CD4-positive, CD25-positive, alpha-beta regulatory T cell (primary cell): ENCODE results near the gene SECTM1. TPM values are rescaled to one million over a fixed set of nuclear protein-coding genes. Genes with fewer than 3 reads are reported as not detected.

ENCODE experiments used
- ATAC-seq, 2 donors: fragments of 150-1000 bp; cut with Tn5 transposase; one replicate each; pipeline ENCODE4 v1.10.0; 2021; ENCODE audit warnings: low read depth in 2 of 2, moderate number of reproducible peaks in 2 of 2, moderate library complexity in 1 of 2
- DNase-seq, 3 donors: peaks; one replicate each; pipeline versions ENCODE4 v3.0.0 to v3.0.0-alpha.2; 2012 to 2022; ENCODE audit warnings: mixed read lengths in 1 of 3
- H3K27ac ChIP-seq: one replicate; pipeline ENCODE4 v1.7.0; 2013; ENCODE audit warnings: mild to moderate bottlenecking, low read length; ENCODE audit not compliant: insufficient read depth, poor library complexity, severe bottlenecking
- H3K27me3 ChIP-seq: one replicate; pipeline ENCODE4 v1.7.0; 2013; ENCODE audit warnings: low read length; ENCODE audit not compliant: control insufficient read depth, insufficient read depth
- H3K36me3 ChIP-seq: one replicate; pipeline ENCODE4 v1.7.0; 2013; ENCODE audit warnings: mild to moderate bottlenecking, low read length, moderate library complexity; ENCODE audit not compliant: control insufficient read depth, insufficient read depth
- H3K4me1 ChIP-seq: 2 replicates; pipeline ENCODE4 v1.7.0; 2013; ENCODE audit warnings: mild to moderate bottlenecking, low read length; ENCODE audit not compliant: insufficient read depth, control insufficient read depth, poor library complexity, severe bottlenecking
- H3K4me3 ChIP-seq: one replicate; pipeline ENCODE4 v1.7.0; 2013; ENCODE audit warnings: low read depth, mild to moderate bottlenecking, low read length, moderate library complexity
- H3K9me3 ChIP-seq, 2 experiments: 1 replicate in 1 of 2; 2 replicates in 1 of 2; pipeline ENCODE4 v1.7.0; 2013; ENCODE audit warnings: low read length in 2 of 2, mild to moderate bottlenecking in 1 of 2, moderate library complexity in 1 of 2; ENCODE audit not compliant: control insufficient read depth in 2 of 2
- H3K27ac Mint-ChIP-seq, 3 donors: one replicate each; pipeline ENCODE4 v1.8.0; 2020 to 2022; ENCODE audit warnings: mild to moderate bottlenecking in 3 of 3, mixed read lengths in 3 of 3, moderate library complexity in 2 of 3
- H3K27me3 Mint-ChIP-seq: one replicate; pipeline ENCODE4 v1.8.0; 2022; ENCODE audit warnings: mild to moderate bottlenecking, mixed read lengths
- H3K36me3 Mint-ChIP-seq: one replicate; pipeline ENCODE4 v1.8.0; 2020; ENCODE audit warnings: mixed read lengths
- H3K4me1 Mint-ChIP-seq, 4 donors: one replicate each; pipeline ENCODE4 v1.8.0; 2020 to 2022; ENCODE audit warnings: mixed read lengths in 4 of 4, mild to moderate bottlenecking in 1 of 4
- H3K4me3 Mint-ChIP-seq, 4 donors: one replicate each; pipeline ENCODE4 v1.8.0; 2020 to 2022; ENCODE audit warnings: mild to moderate bottlenecking in 4 of 4, mixed read lengths in 4 of 4, moderate library complexity in 3 of 4
- H3K9me3 Mint-ChIP-seq, 7 donors: one replicate each; pipeline ENCODE4 v1.8.0; 2020 to 2022; ENCODE audit warnings: mixed read lengths in 7 of 7, mild to moderate bottlenecking in 3 of 7, moderate library complexity in 2 of 7
- polyA plus RNA-seq, 4 donors: library from polyadenylated mRNA; unstranded; fragments of 300-500 nt; fragmentation: Illumina TruSeq; gene quantifications; one replicate each; pipeline ENCODE4 v1.2.3, GENCODE V29; 2021
- total RNA-seq: library from RNA; stranded (reverse); gene quantifications from one replicate; pipeline ENCODE4 v1.2.3, GENCODE V29; 2022

SECTM1 gene
- total and polyA plus RNA-seq, 5 donors from 2014 or later, result 0.38 to 0.91 (median 0.52) TPM

GRCh38 chr17:82339634-82340580 lies 6.3 kb upstream of the SECTM1 start:
- Mint-ChIP-seq H3K27me3 (peaks cover 31% of the 10 kb centered on the region), H3K27ac (no peak overlapping the region), H3K4me1 (peaks cover 0 to 17% (median 8%) of the 10 kb centered on the region in 4 donors), H3K9me3 (no peaks in the 10 kb centered on the region), H3K4me3 (peak overlapping the region in 1 of 4 donors; percentile 24), H3K36me3 (no peaks in the 10 kb centered on the region)
- no peak overlapping the region for H3K27ac ChIP-seq
- no peak for DNase-seq
- H3K4me3 ChIP-seq, result no peak overlapping the region
- ATAC-seq, result no peak
- H3K27me3 ChIP-seq, result no peaks in the 10 kb centered on the region
- peaks cover 5% of the 10 kb centered on the region for H3K4me1 ChIP-seq
- H3K36me3 ChIP-seq, result no peaks in the 10 kb centered on the region
- no peaks in the 10 kb centered on the region for H3K9me3 ChIP-seq

GRCh38 chr17:82338858-82339633 lies 5.5 kb upstream of the SECTM1 start:
- no peak overlapping the region for H3K27ac Mint-ChIP-seq
- Histone ChIP-seq H3K4me1 (peaks cover 14% of the 10 kb centered on the region), H3K9me3 (no peaks in the 10 kb centered on the region), H3K36me3 (no peaks in the 10 kb centered on the region), H3K27me3 (no peaks in the 10 kb centered on the region), H3K4me3 (no peak overlapping the region), H3K27ac (no peak overlapping the region)
- no peaks in the 10 kb centered on the region for H3K36me3 Mint-ChIP-seq
- H3K4me1 Mint-ChIP-seq, result peaks cover 0 to 25% (median 9%) of the 10 kb centered on the region in 4 donors
- peak overlapping the region in 1 of 4 donors; percentile 24 for H3K4me3 Mint-ChIP-seq
- no peaks in the 10 kb centered on the region for H3K9me3 Mint-ChIP-seq
- DNase-seq, result no peak
- peaks cover 38% of the 10 kb centered on the region for H3K27me3 Mint-ChIP-seq
- no peak for ATAC-seq

GRCh38 chr17:82334622-82335394 lies 1.2 kb upstream of the SECTM1 start:
- Mint-ChIP-seq H3K27me3 (peaks cover 47% of the 10 kb centered on the region), H3K9me3 (no peaks in the 10 kb centered on the region), H3K4me3 (peak overlapping the region; percentile 68 to 96 (median 90)), H3K27ac (peak overlapping the region in 2 of 3 donors; percentile 5 to 70), H3K36me3 (no peaks in the 10 kb centered on the region), H3K4me1 (peaks cover 0 to 34% (median 13%) of the 10 kb centered on the region in 4 donors)
- Histone ChIP-seq H3K36me3 (no peaks in the 10 kb centered on the region), H3K4me3 (peak overlapping the region; percentile 51), H3K27me3 (no peaks in the 10 kb centered on the region), H3K4me1 (peaks cover 31% of the 10 kb centered on the region), H3K27ac (no peak overlapping the region), H3K9me3 (no peaks in the 10 kb centered on the region)
- ATAC-seq (no peak), DNase-seq (no peak)

GRCh38 chr17:82334204-82334621 lies 647 bp upstream of the SECTM1 start:
- H3K9me3 ChIP-seq, result no peaks in the 10 kb centered on the region
- no peaks in the 10 kb centered on the region for H3K36me3 ChIP-seq
- no peak overlapping the region for H3K27ac Mint-ChIP-seq
- ATAC-seq (no peak), DNase-seq (no peak)
- no peaks in the 10 kb centered on the region for H3K27me3 ChIP-seq
- H3K4me1 ChIP-seq, result peaks cover 31% of the 10 kb centered on the region
- H3K4me1 Mint-ChIP-seq, result peaks cover 0 to 33% (median 13%) of the 10 kb centered on the region in 4 donors
- no peaks in the 10 kb centered on the region for H3K9me3 Mint-ChIP-seq
- H3K4me3 ChIP-seq, result no peak overlapping the region
- H3K27ac ChIP-seq, result no peak overlapping the region
- H3K4me3 Mint-ChIP-seq, result peak overlapping the region in 3 of 4 donors; percentile 60 to 91 (median 89)
- no peaks in the 10 kb centered on the region for H3K36me3 Mint-ChIP-seq
- H3K27me3 Mint-ChIP-seq, result peaks cover 45% of the 10 kb centered on the region

- H3K4me3 ChIP-seq, result no peak overlapping the region
- no peaks in the 10 kb centered on the region for H3K36me3 ChIP-seq
- H3K27me3 ChIP-seq, result no peaks in the 10 kb centered on the region
- Mint-ChIP-seq H3K27me3 (peaks cover 42% of the 10 kb centered on the region), H3K27ac (peak overlapping the region in 1 of 3 donors; percentile 82), H3K4me3 (peak overlapping the region; percentile 20 to 89 (median 71)), H3K36me3 (no peaks in the 10 kb centered on the region), H3K9me3 (no peaks in the 10 kb centered on the region), H3K4me1 (peaks cover 0 to 25% (median 13%) of the 10 kb centered on the region in 4 donors)
- ATAC-seq (peak; percentile 51 to 53), DNase-seq (peak in 1 of 3 donors; percentile 58)
- peaks cover 31% of the 10 kb centered on the region for H3K4me1 ChIP-seq
- no peak overlapping the region for H3K27ac ChIP-seq
- no peaks in the 10 kb centered on the region for H3K9me3 ChIP-seq
Observed at GRCh38 chr17:82332669-82333278, 792 bp downstream of the SECTM1 start.

GRCh38 chr17:82331345-82331939 lies 2.1 kb downstream of the SECTM1 start:
- Histone ChIP-seq H3K4me3 (no peak overlapping the region), H3K27me3 (no peaks in the 10 kb centered on the region), H3K4me1 (peaks cover 31% of the 10 kb centered on the region), H3K27ac (no peak overlapping the region), H3K9me3 (no peaks in the 10 kb centered on the region), H3K36me3 (no peaks in the 10 kb centered on the region)
- Mint-ChIP-seq H3K9me3 (no peaks in the 10 kb centered on the region), H3K36me3 (no peaks in the 10 kb centered on the region), H3K4me3 (peak overlapping the region in 3 of 4 donors; percentile 41 to 59 (median 51)), H3K4me1 (peaks cover 0 to 25% (median 13%) of the 10 kb centered on the region in 4 donors), H3K27ac (no peak overlapping the region), H3K27me3 (peaks cover 35% of the 10 kb centered on the region)
- ATAC-seq, result no peak
- DNase-seq, result no peak
